ENCODE data around the gene GLCE.

GLCE gene

GRCh38 chr15:69149163-69149562 is 11.3 kb upstream of the GLCE start:
- Histone ChIP-seq H3K27me3 (ENCODE audit: insufficient read depth, low read length) (no peaks in the 10 kb centered on the region; the same call in 1 of the 2 replicates), H3K79me2 (ENCODE audit: insufficient read depth, low read length) (no peaks in the 10 kb centered on the region), H3K4me2 (ENCODE audit: low read length) (no peak overlapping the region), H3K9me3 (ENCODE audit: low read length) (no peaks in the 10 kb centered on the region), H2AFZ (ENCODE audit: low read length) (no peak overlapping the region), H3K9me2 (ENCODE audit: low read depth, low read length) (no peaks in the 10 kb centered on the region), H3K9ac (ENCODE audit: low read length) (no peak overlapping the region), H4K20me1 (ENCODE audit: insufficient read depth, low read length) (no peaks in the 10 kb centered on the region), H3K27ac (ENCODE audit: low read depth, low read length, poor library complexity, severe bottlenecking) (no peak overlapping the region), H3K4me3 (ENCODE audit: low read depth, low read length, poor library complexity, severe bottlenecking) (no peak overlapping the region), H3F3A (ENCODE audit: insufficient read depth, low read length) (no peaks in the 10 kb centered on the region), H3K4me1 (ENCODE audit: insufficient read depth, low read length, severe bottlenecking) (no peaks in the 10 kb centered on the region), H3K36me3 (ENCODE audit: insufficient read depth, low read length) (no peaks in the 10 kb centered on the region)
- no peak for TF ChIP-seq EZH2 (IDR thresholded peaks at IDR 0.05; ENCODE audit: borderline replicate concordance, low read length)
- TF ChIP-seq CTCF (IDR thresholded peaks at IDR 0.05; ENCODE audit: low read length), result no peak

- H3K79me2 ChIP-seq (ENCODE audit: insufficient read depth, low read length), result no peaks in the 10 kb centered on the region
- H3K9me3 ChIP-seq (ENCODE audit: low read length), result no peaks in the 10 kb centered on the region
- no peaks in the 10 kb centered on the region for H3K4me1 ChIP-seq (ENCODE audit: insufficient read depth, low read length, severe bottlenecking)
- H3K9me2 ChIP-seq (ENCODE audit: low read depth, low read length), result no peaks in the 10 kb centered on the region
- H3K4me2 ChIP-seq (ENCODE audit: low read length), result no peak overlapping the region
- H2AFZ ChIP-seq (ENCODE audit: low read length), result no peak overlapping the region
- TF ChIP-seq EZH2 (IDR thresholded peaks at IDR 0.05; ENCODE audit: borderline replicate concordance, low read length) (no peak), CTCF (IDR thresholded peaks at IDR 0.05; ENCODE audit: low read length) (no peak)
- no peaks in the 10 kb centered on the region for H3F3A ChIP-seq (ENCODE audit: insufficient read depth, low read length)
- H3K27ac ChIP-seq (ENCODE audit: low read depth, low read length, poor library complexity, severe bottlenecking), result no peak overlapping the region
- no peak overlapping the region for H3K4me3 ChIP-seq (ENCODE audit: low read depth, low read length, poor library complexity, severe bottlenecking)
- no peaks in the 10 kb centered on the region for H4K20me1 ChIP-seq (ENCODE audit: insufficient read depth, low read length)
- no peaks in the 10 kb centered on the region; the same call in 1 of the 2 replicates for H3K27me3 ChIP-seq (ENCODE audit: insufficient read depth, low read length)
- no peak overlapping the region for H3K9ac ChIP-seq (ENCODE audit: low read length)
- H3K36me3 ChIP-seq (ENCODE audit: insufficient read depth, low read length), result no peaks in the 10 kb centered on the region
Measured at GRCh38 chr15:69149803-69150202, 10.6 kb upstream of the GLCE start.

GRCh38 chr15:69150336-69150735 is 10.1 kb upstream of the GLCE start:
- Histone ChIP-seq H2AFZ (ENCODE audit: low read length) (no peak overlapping the region), H3K4me2 (ENCODE audit: low read length) (no peak overlapping the region), H3K9ac (ENCODE audit: low read length) (no peak overlapping the region), H4K20me1 (ENCODE audit: insufficient read depth, low read length) (no peaks in the 10 kb centered on the region), H3K36me3 (ENCODE audit: insufficient read depth, low read length) (no peaks in the 10 kb centered on the region), H3F3A (ENCODE audit: insufficient read depth, low read length) (no peaks in the 10 kb centered on the region), H3K9me3 (ENCODE audit: low read length) (no peaks in the 10 kb centered on the region), H3K4me3 (ENCODE audit: low read depth, low read length, poor library complexity, severe bottlenecking) (no peak overlapping the region), H3K27ac (ENCODE audit: low read depth, low read length, poor library complexity, severe bottlenecking) (no peak overlapping the region), H3K4me1 (ENCODE audit: insufficient read depth, low read length, severe bottlenecking) (no peaks in the 10 kb centered on the region), H3K9me2 (ENCODE audit: low read depth, low read length) (no peaks in the 10 kb centered on the region), H3K27me3 (ENCODE audit: insufficient read depth, low read length) (no peaks in the 10 kb centered on the region; the same call in 1 of the 2 replicates), H3K79me2 (ENCODE audit: insufficient read depth, low read length) (no peaks in the 10 kb centered on the region)
- TF ChIP-seq EZH2 (IDR thresholded peaks at IDR 0.05; ENCODE audit: borderline replicate concordance, low read length) (no peak), CTCF (IDR thresholded peaks at IDR 0.05; ENCODE audit: low read length) (no peak)
